Testis (tissue), 3 donors: Measurements from ENCODE around the gene CIITA. TPM values are rescaled to one million over a fixed set of nuclear protein-coding genes. Genes with fewer than 3 reads are reported as not detected.
A peak's percentile ranks its signal among the peaks of the same experiment; 100 is the strongest.

Experiments
- DNase-seq: peaks from one replicate; pipeline ENCODE4 v3.0.0-alpha.2; 2019
- H3K27ac ChIP-seq, 2 donors: fragments of 200-600 bp; sonication (generic); one replicate each; pipeline ENCODE4 v1.5.1; 2019
- H3K27me3 ChIP-seq: fragments of 200-600 bp; sonication (generic); one replicate; pipeline ENCODE4 v1.5.1; 2019
- H3K36me3 ChIP-seq: fragments of 200-600 bp; sonication (generic); one replicate; pipeline ENCODE4 v1.5.1; 2017; ENCODE audit warnings: low read depth; ENCODE audit errors: missing control alignments
- H3K4me1 ChIP-seq: fragments of 200-600 bp; sonication (generic); one replicate; pipeline ENCODE4 v1.5.1; 2019
- H3K4me3 ChIP-seq, 2 donors: fragments of 200-600 bp; sonication (generic); one replicate each; pipeline ENCODE4 v1.5.1; 2017 to 2019
- H3K9me3 ChIP-seq: fragments of 200-600 bp; sonication (generic); one replicate; pipeline ENCODE4 v1.5.1; 2017
- POLR2A ChIP-seq: fragments of 450-650 bp; IDR thresholded peaks from one replicate; pipeline ENCODE4 v1.6.1; 2017; ENCODE audit warnings: antibody characterized with exemption, mild to moderate bottlenecking, moderate library complexity
- WGBS, 2 donors: methylation state at CpG; one replicate each; pipeline ENCODE4 v1.1.5; 2018; 5-methylcytosine and 5-hydroxymethylcytosine counted together
- intact Hi-C: fragments of 100-400 bp; cut with DNase I; formaldehyde crosslinking; loops from one replicate; pipeline ENCODE4 v1.15.1; 2023; ENCODE audit warnings: low total_unique reads
- polyA plus RNA-seq: library from polyadenylated mRNA; stranded (reverse); fragments of 350-450 nt; fragmentation: Illumina TruSeq; extraction: RNeasy Lipid Tissue Mini Kit (QIAGEN cat#74804); gene quantifications from one replicate; pipeline ENCODE4 v1.2.3, GENCODE V29; 2014; ENCODE audit warnings: low read depth, low replicate concordance; ENCODE audit not compliant: insufficient read depth
- total RNA-seq, 2 donors: library from RNA; depleted of rRNA; stranded (reverse); fragments of >200 nt; gene quantifications; one replicate each; pipeline ENCODE4 v1.2.3, GENCODE V29; 2016
- TF ChIP-seq, protein P1 (sequence below), 3 experiments: fragments of 450-650 bp in 2 of 3; fragments of 200-600 bp in 1 of 3; sonication (generic) in 1 of 3; IDR thresholded peaks; one replicate each; pipeline ENCODE4 v1.5.1; 2016 to 2019; ENCODE audit warnings: antibody characterized with exemption in 3 of 3, mild to moderate bottlenecking in 2 of 3, moderate library complexity in 1 of 3

The CIITA gene
- total and polyA plus RNA-seq, 3 donors from 2014 or later: 6.3 to 16.0 (median 9.5) TPM

DNA sequence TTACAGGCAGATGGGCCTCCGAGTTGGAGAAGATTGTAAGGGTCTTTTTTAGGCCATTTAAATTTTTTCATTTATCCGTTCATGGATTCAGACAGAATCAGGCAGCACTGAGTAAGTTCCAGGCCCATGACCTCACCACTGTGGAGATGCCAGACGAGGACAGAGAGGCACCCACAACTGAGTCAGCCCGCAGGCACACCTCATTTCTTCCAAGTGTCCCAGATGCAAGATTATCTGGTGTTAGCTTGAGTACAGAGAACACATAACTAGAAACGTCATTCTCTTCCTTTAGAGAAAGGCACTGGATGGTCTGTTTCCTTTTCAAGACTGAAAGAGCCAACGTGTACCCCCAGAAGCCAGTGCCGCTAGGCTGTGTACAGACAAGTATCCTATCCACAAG, 84.2 kb downstream of the CIITA start:
- TF ChIP-seq, protein P1, sequence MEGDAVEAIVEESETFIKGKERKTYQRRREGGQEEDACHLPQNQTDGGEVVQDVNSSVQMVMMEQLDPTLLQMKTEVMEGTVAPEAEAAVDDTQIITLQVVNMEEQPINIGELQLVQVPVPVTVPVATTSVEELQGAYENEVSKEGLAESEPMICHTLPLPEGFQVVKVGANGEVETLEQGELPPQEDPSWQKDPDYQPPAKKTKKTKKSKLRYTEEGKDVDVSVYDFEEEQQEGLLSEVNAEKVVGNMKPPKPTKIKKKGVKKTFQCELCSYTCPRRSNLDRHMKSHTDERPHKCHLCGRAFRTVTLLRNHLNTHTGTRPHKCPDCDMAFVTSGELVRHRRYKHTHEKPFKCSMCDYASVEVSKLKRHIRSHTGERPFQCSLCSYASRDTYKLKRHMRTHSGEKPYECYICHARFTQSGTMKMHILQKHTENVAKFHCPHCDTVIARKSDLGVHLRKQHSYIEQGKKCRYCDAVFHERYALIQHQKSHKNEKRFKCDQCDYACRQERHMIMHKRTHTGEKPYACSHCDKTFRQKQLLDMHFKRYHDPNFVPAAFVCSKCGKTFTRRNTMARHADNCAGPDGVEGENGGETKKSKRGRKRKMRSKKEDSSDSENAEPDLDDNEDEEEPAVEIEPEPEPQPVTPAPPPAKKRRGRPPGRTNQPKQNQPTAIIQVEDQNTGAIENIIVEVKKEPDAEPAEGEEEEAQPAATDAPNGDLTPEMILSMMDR (IDR thresholded peaks at IDR 0.05): no peak
- TF ChIP-seq POLR2A: no peak
- H3K4me1 ChIP-seq: peaks cover 3% of the 10 kb centered on the region
- H3K27me3 ChIP-seq: no peaks in the 10 kb centered on the region
- WGBS, 2 donors: 78 to 84% methylated on average over 7 of the region's 7 CpGs
- H3K9me3 ChIP-seq: no peaks in the 10 kb centered on the region
- intact Hi-C loops: no loop called here
- H3K36me3 ChIP-seq: no peaks in the 10 kb centered on the region
- H3K4me3 ChIP-seq: no peak overlapping the region
- DNase-seq: no peak
- H3K27ac ChIP-seq: no peak overlapping the region

DNA sequence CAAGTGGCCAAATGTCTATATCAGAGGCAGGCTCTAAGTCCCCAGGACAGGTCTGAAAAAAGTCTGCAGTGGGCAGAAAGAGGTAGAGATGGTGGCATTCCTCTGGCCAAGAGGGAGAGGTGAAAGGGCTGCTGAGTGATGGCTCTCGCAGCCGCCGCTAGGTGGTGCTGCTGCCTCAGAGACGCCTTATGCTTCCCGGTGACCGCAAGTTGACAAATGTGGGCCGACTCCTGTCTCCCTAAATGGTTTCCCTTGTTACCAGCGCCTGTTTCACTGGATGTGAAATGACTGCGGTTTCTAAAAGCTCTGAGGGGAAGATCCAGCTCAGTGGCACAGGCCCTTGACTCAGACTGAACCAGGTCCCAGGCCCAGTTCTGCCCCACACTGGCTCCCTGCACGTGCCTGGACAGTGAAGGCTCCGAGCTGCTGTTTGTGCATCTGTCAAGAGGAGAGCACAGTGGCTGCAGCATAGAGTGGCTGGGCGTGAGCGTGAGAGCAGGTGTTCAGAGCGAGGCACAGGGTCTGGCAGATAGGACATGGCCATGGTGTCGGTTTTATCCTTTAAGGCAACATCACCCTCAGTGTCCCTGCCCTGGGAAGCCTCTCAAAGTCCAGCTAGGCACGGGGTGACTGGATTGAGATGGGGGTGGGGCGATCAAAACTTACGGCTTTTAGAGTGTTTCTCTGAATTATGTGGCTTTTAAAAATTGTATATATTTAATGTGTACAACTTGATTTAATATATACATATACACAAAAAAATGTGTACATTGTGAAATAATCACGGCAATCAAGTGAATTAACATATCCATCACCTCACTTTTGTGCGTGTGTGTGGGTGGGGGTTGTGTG, 87.3 kb downstream of the CIITA start:
- Histone ChIP-seq H3K36me3 (no peaks in the 10 kb centered on the region), H3K4me1 (peaks cover 3% of the 10 kb centered on the region), H3K4me3 (no peak overlapping the region), H3K27me3 (no peaks in the 10 kb centered on the region), H3K9me3 (no peaks in the 10 kb centered on the region), H3K27ac (no peak overlapping the region)
- DNase-seq: peak; percentile 85
- TF ChIP-seq POLR2A: no peak
- TF ChIP-seq, protein P1 (IDR thresholded peaks at IDR 0.05): peak; percentile 74 to 85 (median 80)
- intact Hi-C loops: no loop called here
- 50 to 63% methylated on average over 14 to 20 of the region's 20 CpGs for WGBS, 2 donors

GRCh38 chr16:10964891-10965326, 87.9 kb downstream of the CIITA start:
- 85 to 98% methylated on average over 8 of the region's 8 CpGs for WGBS, 2 donors
- Histone ChIP-seq H3K36me3 (no peaks in the 10 kb centered on the region), H3K27ac (no peak overlapping the region), H3K4me3 (no peak overlapping the region), H3K27me3 (no peaks in the 10 kb centered on the region), H3K9me3 (no peaks in the 10 kb centered on the region), H3K4me1 (peaks cover 3% of the 10 kb centered on the region)
- intact Hi-C loops: no loop called here
- TF ChIP-seq, protein P1 (IDR thresholded peaks at IDR 0.05): no peak
- TF ChIP-seq POLR2A: no peak
- DNase-seq: no peak

DNA sequence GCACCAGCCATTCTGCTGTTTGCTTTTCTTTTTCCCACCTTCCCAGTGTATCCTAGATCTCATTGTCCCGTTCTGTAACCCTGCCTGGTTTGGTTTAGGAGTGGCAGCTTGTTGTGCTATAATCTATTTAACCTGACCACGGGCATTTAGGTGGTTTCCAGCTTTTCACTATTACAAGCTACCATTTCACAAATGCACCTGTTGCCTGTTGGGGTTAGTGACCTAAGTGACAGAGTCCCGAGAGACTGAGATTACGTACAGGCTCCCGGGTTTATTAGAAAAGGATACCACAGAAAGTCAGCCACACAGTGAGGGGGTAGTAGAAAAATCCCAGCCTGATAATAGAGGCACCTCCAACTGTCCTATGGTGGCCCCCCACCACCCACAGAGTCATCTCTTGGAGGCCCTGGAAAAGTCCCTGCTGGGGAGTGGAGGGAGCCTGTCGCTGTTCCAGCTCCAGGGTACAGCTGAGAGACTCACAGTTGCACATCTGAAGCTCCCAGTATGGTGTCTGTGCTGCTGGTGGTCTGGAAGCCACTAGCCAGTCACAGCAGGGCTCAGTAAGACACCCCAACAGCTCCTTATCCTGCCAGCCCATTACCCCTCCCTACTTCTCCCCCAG, 88.5 kb downstream of the CIITA start:
- no peak for DNase-seq
- no peaks in the 10 kb centered on the region for H3K27me3 ChIP-seq
- no peak overlapping the region for H3K4me3 ChIP-seq
- H3K4me1 ChIP-seq: peaks cover 3% of the 10 kb centered on the region
- TF ChIP-seq POLR2A: no peak
- TF ChIP-seq, protein P1 (IDR thresholded peaks at IDR 0.05): no peak
- H3K9me3 ChIP-seq: no peaks in the 10 kb centered on the region
- no peak overlapping the region for H3K27ac ChIP-seq
- H3K36me3 ChIP-seq: no peaks in the 10 kb centered on the region
- 92 to 97% methylated on average over 6 of the region's 6 CpGs for WGBS, 2 donors
- intact Hi-C loops: no loop called here
